HG02798 (cell line): ENCODE measurements around the gene DDX50.
"Not testable (repeated sequence)": the region's sequence is repeated elsewhere in the genome, so short reads cannot be mapped to it uniquely, and the experiment has no call there.

Experiments
- ATAC-seq: cut with Tn5 transposase; IDR thresholded peaks from one replicate; pipeline ENCODE4 v1.9.1; 2021; ENCODE audit warnings: mild to moderate bottlenecking; ENCODE audit not compliant: unreplicated experiment, poor library complexity

Gene DDX50

DNA sequence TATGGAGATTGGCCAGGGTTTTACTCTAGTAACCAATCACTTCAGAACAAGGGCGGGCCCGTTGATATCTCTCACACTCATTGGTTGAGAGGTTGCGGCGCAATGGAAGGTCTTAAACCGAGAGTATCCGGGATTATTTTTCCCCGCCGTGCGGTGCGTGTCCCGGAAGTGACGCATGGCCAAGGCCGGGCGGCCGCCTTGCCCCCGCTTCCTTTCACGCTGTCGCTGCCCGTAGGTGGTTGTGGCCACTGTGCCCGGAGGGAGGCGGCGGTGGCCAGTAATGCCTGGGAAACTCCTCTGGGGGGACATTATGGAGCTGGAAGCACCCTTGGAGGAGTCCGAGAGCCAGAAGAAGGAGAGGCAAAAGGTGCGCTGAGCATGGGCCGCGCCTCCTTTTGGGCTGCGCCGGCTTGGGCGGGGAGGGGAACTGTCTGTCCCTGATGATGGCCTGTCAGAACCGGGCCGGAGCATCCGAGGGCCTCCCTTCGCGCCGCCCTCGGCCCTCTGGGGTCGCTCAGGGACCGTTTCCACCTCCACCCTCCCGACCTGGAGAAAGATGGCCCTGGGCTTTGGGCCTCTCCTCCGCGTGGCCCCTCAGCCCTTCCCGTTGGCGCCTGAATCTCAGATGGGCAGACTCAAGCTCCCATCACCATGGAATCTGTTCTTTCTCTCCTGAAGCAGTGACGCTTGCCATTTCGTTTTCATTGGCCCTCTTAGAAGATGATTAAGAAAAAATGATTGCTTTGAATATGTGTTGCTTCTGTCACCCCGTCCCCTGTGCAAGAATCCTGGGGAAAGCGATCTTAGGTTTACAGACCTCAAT lies at the start of gene DDX50:
Gene DDX50 (plus strand): TSS at position 211 of the 823 bp plus-strand sequence. CDS start 70 bp downstream, at position 281.
- peak; percentile 97 for ATAC-seq

GRCh38 chr10:68856352-68856751 lies 44.8 kb upstream of the DDX50 start:
- no peak for ATAC-seq

DNA sequence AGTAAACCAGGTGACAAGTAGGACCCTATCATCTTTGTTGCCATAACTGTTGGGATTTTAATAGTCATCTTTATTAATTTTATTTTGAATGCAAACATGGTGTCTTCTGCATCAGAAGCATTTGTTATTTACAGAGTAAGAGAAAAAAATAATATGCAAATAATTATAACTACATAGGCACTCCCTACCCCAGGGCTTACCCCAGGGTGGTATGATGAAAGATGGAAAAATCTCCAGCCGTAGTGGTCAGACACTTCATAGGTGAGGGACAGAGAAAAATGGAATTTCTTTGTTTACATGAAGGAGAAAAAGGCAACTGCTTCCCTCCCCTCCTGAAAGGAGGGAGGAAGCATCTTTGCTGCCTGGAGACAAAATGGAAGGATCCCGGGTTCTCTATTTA lies 44.1 kb upstream of the DDX50 start:
- no peak for ATAC-seq

DNA sequence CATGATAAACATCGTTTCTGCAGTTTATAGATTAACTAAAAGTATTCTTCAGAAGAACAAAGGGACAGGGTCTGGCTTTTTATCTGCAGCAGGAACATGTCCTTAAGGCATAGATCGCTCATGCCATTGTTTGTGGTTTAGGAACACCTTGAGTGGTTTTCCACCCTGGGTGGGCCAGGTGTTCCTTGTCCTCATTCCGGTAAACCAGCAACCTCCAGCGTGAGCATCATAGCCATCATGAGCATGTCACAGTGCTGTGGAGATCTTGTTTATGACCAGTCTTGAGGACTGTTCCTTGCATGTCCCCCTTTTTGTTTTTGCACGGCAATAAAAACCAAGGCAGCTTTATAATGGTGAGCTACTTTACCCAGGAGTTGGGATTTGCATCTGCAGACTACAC lies 39.9 kb upstream of the DDX50 start:
- no peak for ATAC-seq

DNA sequence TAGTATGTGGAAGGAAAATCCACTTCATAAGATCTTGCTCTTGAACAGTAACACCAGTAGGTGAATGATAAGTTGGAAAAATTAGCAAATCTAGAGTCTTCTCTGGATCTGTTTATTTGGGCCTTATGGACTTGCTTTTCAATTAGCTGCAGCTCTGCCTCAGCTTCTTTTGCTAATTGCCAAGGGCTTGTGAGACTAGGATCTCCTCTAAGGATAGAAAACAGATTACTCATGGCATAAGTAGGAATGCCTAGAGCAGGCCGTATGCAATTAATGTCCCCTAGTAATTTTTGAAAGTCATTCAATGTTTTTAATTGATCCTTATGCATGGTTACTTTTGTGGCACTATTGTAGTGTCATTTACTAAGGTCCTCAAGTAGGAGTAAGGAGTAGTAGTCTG lies 36.5 kb upstream of the DDX50 start:
- no peak for ATAC-seq

- ATAC-seq = not testable (repeated sequence)
Observed at GRCh38 chr10:68868173-68868572, 32.9 kb upstream of the DDX50 start.

DNA sequence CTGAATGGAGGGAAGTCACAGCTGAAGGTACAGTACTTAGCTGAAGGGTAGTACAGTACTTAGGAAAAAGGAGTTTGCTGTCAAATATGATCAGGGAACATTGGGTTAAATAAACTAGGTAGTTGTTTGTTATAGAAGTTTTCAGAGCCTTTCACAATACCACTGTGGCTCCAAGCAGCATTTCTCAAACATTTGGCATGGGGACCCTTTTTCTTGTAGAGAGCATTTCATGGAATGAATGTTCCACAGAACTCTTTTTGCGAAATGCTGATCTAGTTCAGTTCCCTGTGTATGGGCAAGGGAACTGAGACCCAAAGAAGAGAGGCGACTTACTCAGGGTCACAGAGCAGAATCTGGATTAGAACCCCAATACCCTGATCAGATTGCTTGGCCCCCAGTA lies 31.5 kb upstream of the DDX50 start:
- no peak for ATAC-seq

- ATAC-seq = no peak
Observed at GRCh38 chr10:68870061-68870460, 31.1 kb upstream of the DDX50 start.

DNA sequence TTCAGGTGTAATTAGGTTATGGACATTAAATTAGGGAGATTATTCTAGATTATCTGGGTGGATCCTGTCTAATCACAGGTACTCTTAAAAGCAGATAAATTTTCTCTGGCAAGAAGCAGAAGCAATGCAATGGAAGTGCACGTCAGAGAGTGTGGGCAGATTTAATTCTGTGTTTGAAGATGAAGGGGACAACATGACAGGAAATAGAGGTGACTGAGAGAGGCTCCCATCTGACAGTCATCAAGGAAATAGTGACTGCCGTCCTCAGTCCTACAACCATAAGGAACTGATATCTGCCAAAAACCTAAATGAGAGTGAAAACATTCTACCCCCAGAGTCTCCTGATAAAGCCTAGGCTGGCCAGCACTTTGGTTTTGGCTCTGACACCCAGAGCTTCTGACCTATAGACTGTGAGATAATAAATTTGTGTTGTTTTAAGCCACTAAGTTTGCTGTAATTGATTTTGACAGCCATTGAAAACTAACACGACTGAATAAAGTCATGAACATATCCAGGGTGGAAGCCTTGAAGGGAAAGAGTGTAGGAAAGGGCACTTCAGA lies 30.5 kb upstream of the DDX50 start:
- ATAC-seq = no peak

GRCh38 chr10:68871105-68871711 lies 29.9 kb upstream of the DDX50 start:
- ATAC-seq = no peak

- no peak for ATAC-seq
Observed at GRCh38 chr10:68871731-68872342, 29.3 kb upstream of the DDX50 start.

DNA sequence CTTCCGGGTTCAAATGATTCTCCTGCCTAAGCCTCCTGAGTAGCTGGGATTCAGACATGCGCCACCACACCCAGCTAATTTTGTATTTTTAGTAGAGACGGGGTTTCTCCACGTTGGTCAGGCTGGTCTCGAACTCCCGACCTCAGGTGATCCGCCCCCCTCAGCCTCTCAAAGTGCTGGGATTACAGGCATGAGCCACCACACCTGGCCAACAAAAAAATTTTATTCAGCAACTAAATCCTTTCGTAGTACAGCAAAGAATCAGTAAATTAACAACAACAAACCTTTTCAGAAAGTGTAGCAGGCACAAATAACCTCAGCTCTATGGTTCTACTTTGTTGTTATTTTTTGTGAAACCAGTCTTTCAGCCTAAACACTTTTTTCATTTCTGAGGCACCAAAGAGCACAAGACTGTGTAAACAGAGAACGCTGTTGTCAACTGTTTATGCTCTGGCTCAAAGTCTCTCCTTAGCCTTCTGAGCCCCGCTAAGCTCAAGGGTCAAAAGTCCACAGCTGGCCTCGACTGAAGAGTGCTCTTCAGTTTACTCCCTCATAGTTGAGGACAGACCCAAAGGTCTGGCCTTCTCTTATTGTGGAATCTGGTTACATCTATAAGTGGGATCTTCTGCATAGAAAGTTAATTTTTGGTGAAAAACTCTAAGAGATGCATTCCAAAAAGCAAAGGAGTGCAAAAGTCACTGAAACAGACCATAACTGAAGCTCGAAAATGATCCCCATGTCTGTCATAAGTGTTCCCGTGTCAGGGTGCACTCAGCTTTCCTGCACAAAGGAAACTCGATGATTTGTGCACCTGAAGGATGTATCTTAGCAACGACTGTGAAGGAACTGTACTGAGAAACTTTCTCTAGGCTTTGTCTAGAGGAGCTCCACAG lies 24.6 kb upstream of the DDX50 start:
- ATAC-seq = no peak

GRCh38 chr10:68877482-68878110 lies 23.5 kb upstream of the DDX50 start:
- ATAC-seq = no peak

- no peak for ATAC-seq
Observed at GRCh38 chr10:68878496-68878895, 22.6 kb upstream of the DDX50 start.

- ATAC-seq = no peak
Observed at GRCh38 chr10:68879628-68880027, 21.5 kb upstream of the DDX50 start.

DNA sequence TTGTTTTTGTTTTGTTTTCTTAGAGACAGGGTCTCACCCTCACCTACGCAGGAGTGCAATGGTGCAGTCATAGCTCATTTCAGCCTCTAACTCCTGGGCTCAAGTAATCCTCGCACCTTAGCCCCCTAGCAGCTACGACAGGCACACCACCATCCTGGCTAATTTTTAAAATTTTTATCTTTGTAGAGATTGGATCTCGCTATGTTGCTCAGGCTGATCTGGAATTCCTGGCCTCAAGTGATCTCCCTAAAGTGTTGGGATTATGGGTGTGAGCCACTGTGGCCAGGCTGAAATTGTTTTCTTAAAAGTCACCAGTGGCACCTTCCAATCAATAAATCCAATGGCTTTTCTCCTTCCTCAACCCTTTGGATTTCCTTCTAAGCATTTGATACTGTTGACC lies 20.9 kb upstream of the DDX50 start:
- ATAC-seq = no peak

GRCh38 chr10:68895041-68895440 lies 6.1 kb upstream of the DDX50 start:
- ATAC-seq = no peak

DNA sequence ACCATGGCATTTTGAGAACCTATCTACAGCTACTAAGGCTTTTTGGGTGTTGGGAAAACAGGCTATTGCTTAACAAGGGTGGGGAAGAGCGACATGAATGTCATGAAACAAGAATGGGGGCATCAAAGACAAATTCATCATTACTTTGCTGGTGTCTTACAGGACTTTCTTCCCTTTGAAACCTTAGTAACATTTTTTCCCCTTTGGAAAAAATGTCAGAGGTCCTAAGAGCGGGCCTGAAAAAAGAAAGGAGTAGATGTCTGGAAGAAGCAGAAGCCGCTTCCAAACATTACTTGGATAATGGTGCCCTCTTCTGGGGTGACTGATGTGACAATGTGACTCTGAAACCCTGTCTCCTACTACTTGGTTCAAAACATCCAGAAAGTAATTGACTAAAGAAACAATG lies 3.8 kb upstream of the DDX50 start:
- ATAC-seq = no peak

DNA sequence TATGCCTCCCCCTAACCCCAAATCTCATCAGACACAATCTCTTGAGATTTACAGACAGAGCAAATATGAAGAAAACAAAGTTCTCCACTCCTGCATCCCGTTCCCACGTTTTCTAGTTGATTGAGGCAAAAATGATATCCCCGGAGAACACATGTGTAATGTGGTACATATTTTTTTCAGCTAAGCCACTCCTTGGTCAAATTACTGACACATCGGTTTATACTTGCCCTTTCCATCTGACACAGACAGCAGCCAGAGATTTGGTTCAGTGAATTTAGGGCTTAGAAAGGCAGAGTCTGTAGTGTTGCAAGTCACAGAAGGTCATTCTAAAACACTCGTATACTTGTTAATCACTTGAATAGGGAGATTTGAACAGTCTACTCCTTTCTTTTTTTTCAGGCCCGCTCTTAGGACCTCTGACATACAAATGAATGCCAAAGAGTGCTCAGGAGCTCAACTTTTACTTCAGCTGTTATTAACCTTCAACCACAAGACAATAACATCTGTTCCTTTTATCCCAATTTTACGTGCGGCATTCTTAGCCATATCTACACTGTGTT lies 1.8 kb upstream of the DDX50 start:
- ATAC-seq = no peak
